K562 (cell line): ENCODE results near the gene KIF5C. TPM values are rescaled to one million over a fixed set of nuclear protein-coding genes. Genes with fewer than 3 reads are reported as not detected.

ENCODE experiments used
- BRD4 ChIP-seq: fragments of 200-600 bp; sonication (generic); IDR thresholded peaks from 2 replicates; pipeline ENCODE4 v1.6.1; 2017; ENCODE audit warnings: inconsistent platforms
- E2F4 ChIP-seq: sonication (generic); formaldehyde crosslinking; IDR thresholded peaks from 2 replicates; pipeline ENCODE4 v1.8.0; 2022; ENCODE audit warnings: mild to moderate bottlenecking, low read depth, missing genetic modification reagents
- polyA plus RNA-seq, 8 experiments: library from polyadenylated mRNA; depleted of rRNA in 4 of 8; stranded (reverse) in 5 of 8; unstranded in 3 of 8; fragments of >200 nt; fragmentation: Nextera tagmentation in 2 of 8; fragmentation: Illumina TruSeq in 1 of 8; extraction: Ambion mirVana in 2 of 8; extraction: Trizol in 1 of 8; gene quantifications; 2 replicates each; pipeline versions ENCODE4 v1.2.1 to v1.2.3, GENCODE V29; 2011 to 2014; ENCODE audit warnings: inconsistent platforms in 1 of 8, missing spikeins in 1 of 8
- total RNA-seq, 7 experiments: library from RNA; depleted of rRNA in 6 of 7; stranded (reverse); fragments of >200 nt in 6 of 7; fragmentation: Illumina TruSeq in 2 of 7; extraction: Trizol in 2 of 7; gene quantifications; 2 replicates each; pipeline versions ENCODE4 v1.2.1 to v1.2.3, GENCODE V29; 2011 to 2021; ENCODE audit warnings: low replicate concordance in 1 of 7
- TF ChIP-seq, protein P1 (sequence below), 2 experiments: IDR thresholded peaks; 2 replicates each; pipeline ENCODE4 v1.6.1; 2012; ENCODE audit warnings: improper control_type of control experiment in 2 of 2, low read depth in 2 of 2, low read length in 2 of 2, borderline replicate concordance in 1 of 2
- TF ChIP-seq, protein P2 (sequence below): fragments of 450-650 bp; conservative IDR thresholded peaks from 2 replicates; pipeline ENCODE4 v1.6.1; 2016; ENCODE audit warnings: missing genetic modification characterization, low read depth, mild to moderate bottlenecking, control low read depth, missing compliant biosample characterization
- TF ChIP-seq, protein P3 (sequence below), 3 experiments: IDR thresholded peaks in 2 of 3; conservative IDR thresholded peaks in 1 of 3; 2 replicates each; pipeline ENCODE4 v1.5.1; 2011 to 2012; ENCODE audit warnings: low read length in 3 of 3, mild to moderate bottlenecking in 3 of 3, control low read depth in 2 of 3, improper control_type of control experiment in 1 of 3, inconsistent platforms in 1 of 3, low read depth in 1 of 3, mixed read lengths in 1 of 3, moderate library complexity in 1 of 3; ENCODE audit not compliant: insufficient read depth in 2 of 3

The KIF5C gene
- total and polyA plus RNA-seq, 9 of the 15 experiments (the other 6 are each of a cell fraction or from before 2014, with no cell fraction given) = 0.01 to 0.09 (median 0.01) TPM; not detected in 6

- TF ChIP-seq, protein P1, sequence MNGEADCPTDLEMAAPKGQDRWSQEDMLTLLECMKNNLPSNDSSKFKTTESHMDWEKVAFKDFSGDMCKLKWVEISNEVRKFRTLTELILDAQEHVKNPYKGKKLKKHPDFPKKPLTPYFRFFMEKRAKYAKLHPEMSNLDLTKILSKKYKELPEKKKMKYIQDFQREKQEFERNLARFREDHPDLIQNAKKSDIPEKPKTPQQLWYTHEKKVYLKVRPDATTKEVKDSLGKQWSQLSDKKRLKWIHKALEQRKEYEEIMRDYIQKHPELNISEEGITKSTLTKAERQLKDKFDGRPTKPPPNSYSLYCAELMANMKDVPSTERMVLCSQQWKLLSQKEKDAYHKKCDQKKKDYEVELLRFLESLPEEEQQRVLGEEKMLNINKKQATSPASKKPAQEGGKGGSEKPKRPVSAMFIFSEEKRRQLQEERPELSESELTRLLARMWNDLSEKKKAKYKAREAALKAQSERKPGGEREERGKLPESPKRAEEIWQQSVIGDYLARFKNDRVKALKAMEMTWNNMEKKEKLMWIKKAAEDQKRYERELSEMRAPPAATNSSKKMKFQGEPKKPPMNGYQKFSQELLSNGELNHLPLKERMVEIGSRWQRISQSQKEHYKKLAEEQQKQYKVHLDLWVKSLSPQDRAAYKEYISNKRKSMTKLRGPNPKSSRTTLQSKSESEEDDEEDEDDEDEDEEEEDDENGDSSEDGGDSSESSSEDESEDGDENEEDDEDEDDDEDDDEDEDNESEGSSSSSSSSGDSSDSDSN (IDR thresholded peaks at IDR 0.05; ENCODE audit: borderline replicate concordance in 1 of 2, low read depth in 2 of 2, low read length in 2 of 2) = no peak
- TF ChIP-seq BRD4 = no peak
- no peak for TF ChIP-seq E2F4 (CRISPR knock-in tag)
- TF ChIP-seq, protein P2, sequence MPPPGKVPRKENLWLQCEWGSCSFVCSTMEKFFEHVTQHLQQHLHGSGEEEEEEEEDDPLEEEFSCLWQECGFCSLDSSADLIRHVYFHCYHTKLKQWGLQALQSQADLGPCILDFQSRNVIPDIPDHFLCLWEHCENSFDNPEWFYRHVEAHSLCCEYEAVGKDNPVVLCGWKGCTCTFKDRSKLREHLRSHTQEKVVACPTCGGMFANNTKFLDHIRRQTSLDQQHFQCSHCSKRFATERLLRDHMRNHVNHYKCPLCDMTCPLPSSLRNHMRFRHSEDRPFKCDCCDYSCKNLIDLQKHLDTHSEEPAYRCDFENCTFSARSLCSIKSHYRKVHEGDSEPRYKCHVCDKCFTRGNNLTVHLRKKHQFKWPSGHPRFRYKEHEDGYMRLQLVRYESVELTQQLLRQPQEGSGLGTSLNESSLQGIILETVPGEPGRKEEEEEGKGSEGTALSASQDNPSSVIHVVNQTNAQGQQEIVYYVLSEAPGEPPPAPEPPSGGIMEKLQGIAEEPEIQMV = no peak
- TF ChIP-seq, protein P3, sequence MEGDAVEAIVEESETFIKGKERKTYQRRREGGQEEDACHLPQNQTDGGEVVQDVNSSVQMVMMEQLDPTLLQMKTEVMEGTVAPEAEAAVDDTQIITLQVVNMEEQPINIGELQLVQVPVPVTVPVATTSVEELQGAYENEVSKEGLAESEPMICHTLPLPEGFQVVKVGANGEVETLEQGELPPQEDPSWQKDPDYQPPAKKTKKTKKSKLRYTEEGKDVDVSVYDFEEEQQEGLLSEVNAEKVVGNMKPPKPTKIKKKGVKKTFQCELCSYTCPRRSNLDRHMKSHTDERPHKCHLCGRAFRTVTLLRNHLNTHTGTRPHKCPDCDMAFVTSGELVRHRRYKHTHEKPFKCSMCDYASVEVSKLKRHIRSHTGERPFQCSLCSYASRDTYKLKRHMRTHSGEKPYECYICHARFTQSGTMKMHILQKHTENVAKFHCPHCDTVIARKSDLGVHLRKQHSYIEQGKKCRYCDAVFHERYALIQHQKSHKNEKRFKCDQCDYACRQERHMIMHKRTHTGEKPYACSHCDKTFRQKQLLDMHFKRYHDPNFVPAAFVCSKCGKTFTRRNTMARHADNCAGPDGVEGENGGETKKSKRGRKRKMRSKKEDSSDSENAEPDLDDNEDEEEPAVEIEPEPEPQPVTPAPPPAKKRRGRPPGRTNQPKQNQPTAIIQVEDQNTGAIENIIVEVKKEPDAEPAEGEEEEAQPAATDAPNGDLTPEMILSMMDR (IDR thresholded peaks at IDR 0.05 in 2 of 3, conservative IDR thresholded peaks at IDR 0.05 in 1 of 3; ENCODE audit: insufficient read depth in 2 of 3, low read depth in 1 of 3, low read length in 3 of 3) = peak; percentile 84 to 93 (median 91)
These were observed 142.3 kb downstream of the KIF5C start (continued) for GRCh38 chr2:149017116-149017985.
